Activated gamma-delta T cell (primary cell): Measurements from ENCODE around the gene HDAC9.
"Not testable (repeated sequence)": the region's sequence is repeated elsewhere in the genome, so short reads cannot be mapped to it uniquely, and the experiment has no call there.

Experiments
- DNase-seq: peaks from one replicate; lab custom pipeline; 2025; lab: John Stamatoyannopoulos, UW

Gene HDAC9

DNA sequence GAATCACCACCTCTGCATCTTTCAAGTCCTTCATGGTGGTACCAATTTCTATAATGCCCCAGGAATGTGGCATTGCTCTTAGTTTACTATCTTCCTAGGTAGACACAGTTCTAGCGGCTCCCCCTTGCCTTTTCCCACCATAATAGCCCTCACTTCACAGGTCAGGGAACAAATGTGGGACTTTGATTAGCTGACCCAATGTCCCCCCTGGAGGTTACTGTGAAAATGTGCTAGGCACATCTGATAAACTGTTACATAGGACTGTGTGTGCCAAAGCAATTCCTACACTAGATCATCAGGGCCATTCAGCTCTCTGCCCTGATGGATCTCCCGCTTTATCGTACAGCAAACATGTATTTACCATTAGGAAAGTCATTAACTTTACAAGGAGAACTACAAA is 527.9 kb downstream of the HDAC9 start:
- no peak for DNase-seq

- no peak for DNase-seq
These were observed 528.7 kb downstream of the HDAC9 start for GRCh38 chr7:19024261-19024660.

DNA sequence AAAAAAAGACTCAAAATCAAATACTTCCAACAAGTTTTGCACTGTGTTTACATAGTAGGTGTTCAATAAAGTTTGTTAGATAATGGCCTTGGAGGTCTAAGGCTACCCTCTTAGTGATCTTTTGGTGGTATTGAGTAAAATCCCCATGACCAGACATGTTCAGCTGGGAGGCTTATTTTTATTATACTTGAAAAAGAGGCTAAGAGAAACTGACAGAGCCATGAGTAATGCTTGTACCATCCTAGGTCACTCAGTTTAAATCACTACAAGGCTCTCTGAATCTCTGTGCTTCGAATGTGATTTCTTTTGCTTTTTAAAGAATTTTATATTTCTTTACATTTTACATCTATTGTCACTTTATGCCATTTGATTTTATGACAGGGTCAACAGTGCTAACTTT is 531.3 kb downstream of the HDAC9 start:
- DNase-seq, result no peak

DNA sequence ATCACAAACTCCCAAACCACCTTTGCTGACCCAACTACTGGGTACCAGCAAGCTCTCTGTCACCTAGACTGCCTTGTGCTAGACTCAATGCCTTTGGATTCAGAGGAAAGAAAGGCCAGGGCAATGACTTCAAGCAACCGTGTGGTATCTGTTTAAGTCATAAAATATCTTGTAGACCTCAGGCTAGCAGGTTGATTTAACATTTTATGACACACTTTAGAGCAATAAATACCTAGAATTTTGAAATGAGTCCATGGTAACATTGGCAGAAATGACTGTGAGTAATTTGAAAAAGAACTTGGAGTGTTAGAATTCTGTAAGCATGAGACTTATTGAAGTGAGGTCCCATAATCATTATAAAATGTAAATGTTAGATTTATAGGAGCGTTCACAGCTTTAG is 534.7 kb downstream of the HDAC9 start:
- no peak for DNase-seq

GRCh38 chr7:19032942-19033341 is 537.4 kb downstream of the HDAC9 start:
- DNase-seq, result not testable (repeated sequence)

DNA sequence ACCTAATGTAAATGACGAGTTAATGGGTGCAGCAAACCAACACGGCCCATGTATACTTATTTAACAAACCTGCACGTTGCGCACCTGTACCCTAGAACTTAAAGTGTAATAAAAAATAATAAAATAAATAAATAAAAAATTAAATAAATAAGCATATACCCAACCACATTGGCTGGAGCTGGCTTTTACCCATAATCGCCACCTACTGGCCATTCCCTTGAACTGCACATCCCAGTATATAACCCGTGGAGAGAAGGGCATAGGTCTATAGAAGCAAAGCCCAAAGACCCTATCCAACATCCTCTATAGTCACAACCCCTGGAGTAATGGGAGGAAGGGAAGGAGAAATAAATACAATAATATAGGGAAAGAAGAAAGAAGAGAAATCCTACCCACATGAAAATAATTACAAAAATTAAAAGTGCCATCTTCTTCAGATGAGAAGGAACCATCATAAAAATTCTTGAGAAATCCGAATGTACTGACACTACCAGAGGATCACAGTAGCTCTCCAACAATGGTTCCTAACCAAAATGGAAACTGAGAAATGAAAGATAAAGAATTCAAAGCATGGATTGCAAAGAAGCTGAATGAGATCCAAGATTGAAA is 556.3 kb downstream of the HDAC9 start:
- DNase-seq, result no peak
